HFFc6 (cell line): Measurements from ENCODE around the gene TSC1. TPM values are rescaled to one million over a fixed set of nuclear protein-coding genes. Genes with fewer than 3 reads are reported as not detected.

Experiments
- DNase-seq: peaks from one replicate; pipeline ENCODE4 v3.0.0-alpha.2; 2018
- H3K27ac Mint-ChIP-seq: 2 replicates; pipeline ENCODE4 v1.8.0; 2020; ENCODE audit warnings: mild to moderate bottlenecking, mixed read lengths
- H3K27me3 Mint-ChIP-seq: 2 replicates; pipeline ENCODE4 v1.8.0; 2021; ENCODE audit warnings: mild to moderate bottlenecking, moderate library complexity, mixed read lengths; ENCODE audit not compliant: insufficient read depth
- H3K36me3 Mint-ChIP-seq: 2 replicates; pipeline ENCODE4 v1.8.0; 2021; ENCODE audit warnings: low read depth, mixed read lengths
- H3K4me1 Mint-ChIP-seq: 2 replicates; pipeline ENCODE4 v1.8.0; 2020; ENCODE audit warnings: low read depth, mixed read lengths
- H3K4me3 Mint-ChIP-seq: 2 replicates; pipeline ENCODE4 v1.8.0; 2020; ENCODE audit warnings: mild to moderate bottlenecking, moderate library complexity, mixed read lengths
- H3K9me3 Mint-ChIP-seq: 2 replicates; pipeline ENCODE4 v1.8.0; 2020; ENCODE audit warnings: mild to moderate bottlenecking, mixed read lengths
- total RNA-seq, 6 experiments: library from RNA; stranded (reverse); fragmentation: NEBNext Ultra II Directional; extraction: Animal tissue kit (Norgen Biotek cat#: 25700); gene quantifications; 2 replicates in 1 of 6; 3 replicates in 5 of 6; pipeline ENCODE4 v1.2.3, GENCODE V29; 2021
- TF ChIP-seq, protein P1 (sequence below): fragments of 200-600 bp; sonication (generic); IDR thresholded peaks from 2 replicates; pipeline ENCODE4 v1.5.0; 2021; ENCODE audit warnings: antibody characterized with exemption, mild to moderate bottlenecking

TSC1 gene
- total RNA-seq, 6 experiments from 2014 or later: 36.0 to 39.7 (median 37.1) TPM

DNA sequence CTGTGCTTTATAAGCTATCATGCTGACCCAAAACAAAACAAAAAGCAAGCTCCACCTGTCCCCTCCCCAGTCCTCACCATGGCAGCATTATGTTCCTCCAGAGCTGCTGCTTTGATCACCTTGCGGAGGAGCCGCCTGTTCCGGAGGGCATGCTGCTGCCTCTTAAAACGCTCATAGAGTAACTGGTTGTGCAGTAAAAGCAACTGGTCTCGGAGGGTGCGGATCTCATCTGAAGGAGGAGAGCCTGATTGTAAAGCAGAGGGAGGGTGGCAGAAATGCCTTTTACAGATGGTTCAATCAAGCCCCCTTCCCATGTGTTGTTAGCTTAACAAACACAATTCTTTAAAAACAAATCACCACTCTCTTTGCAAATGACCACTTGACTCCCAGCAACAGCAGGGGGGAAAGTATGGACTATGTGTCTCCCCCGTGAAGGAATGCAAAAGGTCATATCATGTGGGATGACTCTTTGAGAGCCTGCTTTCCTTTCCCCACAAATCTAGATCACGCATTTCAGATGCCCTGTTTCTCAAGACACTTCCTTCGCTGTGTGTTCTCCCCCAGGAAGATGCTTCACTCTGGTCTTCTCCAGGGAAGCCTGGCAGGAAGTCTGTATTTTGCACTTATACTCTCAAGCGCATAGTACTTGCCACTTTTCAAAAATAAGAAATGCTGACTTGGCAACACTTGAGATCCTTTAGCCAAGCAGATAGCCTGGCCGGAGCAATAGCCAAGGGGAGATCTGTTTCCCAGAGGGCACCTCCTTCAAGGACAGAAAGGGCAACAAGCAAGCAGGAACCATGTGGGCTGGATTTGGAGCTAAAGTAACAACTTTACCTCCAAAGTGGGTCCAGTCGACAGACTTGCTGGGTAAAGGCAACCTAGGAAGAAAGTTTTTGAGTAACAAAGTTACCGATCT is 40.6 kb downstream of the TSC1 start:
- H3K36me3 Mint-ChIP-seq: peaks cover 5% of the 10 kb centered on the region

GRCh38 chr9:132901858-132902831 is 42.3 kb downstream of the TSC1 start:
- Mint-ChIP-seq H3K4me1 (peaks cover 6% of the 10 kb centered on the region; the same call in 1 of the 2 replicates), H3K27me3 (no peaks in the 10 kb centered on the region), H3K9me3 (no peaks in the 10 kb centered on the region), H3K36me3 (peaks cover 14% of the 10 kb centered on the region), H3K4me3 (no peak overlapping the region), H3K27ac (peak overlapping the region; percentile 15; the same call in 1 of the 2 replicates)
- TF ChIP-seq, protein P1, sequence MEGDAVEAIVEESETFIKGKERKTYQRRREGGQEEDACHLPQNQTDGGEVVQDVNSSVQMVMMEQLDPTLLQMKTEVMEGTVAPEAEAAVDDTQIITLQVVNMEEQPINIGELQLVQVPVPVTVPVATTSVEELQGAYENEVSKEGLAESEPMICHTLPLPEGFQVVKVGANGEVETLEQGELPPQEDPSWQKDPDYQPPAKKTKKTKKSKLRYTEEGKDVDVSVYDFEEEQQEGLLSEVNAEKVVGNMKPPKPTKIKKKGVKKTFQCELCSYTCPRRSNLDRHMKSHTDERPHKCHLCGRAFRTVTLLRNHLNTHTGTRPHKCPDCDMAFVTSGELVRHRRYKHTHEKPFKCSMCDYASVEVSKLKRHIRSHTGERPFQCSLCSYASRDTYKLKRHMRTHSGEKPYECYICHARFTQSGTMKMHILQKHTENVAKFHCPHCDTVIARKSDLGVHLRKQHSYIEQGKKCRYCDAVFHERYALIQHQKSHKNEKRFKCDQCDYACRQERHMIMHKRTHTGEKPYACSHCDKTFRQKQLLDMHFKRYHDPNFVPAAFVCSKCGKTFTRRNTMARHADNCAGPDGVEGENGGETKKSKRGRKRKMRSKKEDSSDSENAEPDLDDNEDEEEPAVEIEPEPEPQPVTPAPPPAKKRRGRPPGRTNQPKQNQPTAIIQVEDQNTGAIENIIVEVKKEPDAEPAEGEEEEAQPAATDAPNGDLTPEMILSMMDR: peak; percentile 99
- DNase-seq: peak; percentile 89

More for the DNA sequence above, 40.6 kb downstream of the TSC1 start:
- Mint-ChIP-seq H3K27me3 (no peaks in the 10 kb centered on the region), H3K27ac (no peak overlapping the region), H3K4me3 (no peak overlapping the region), H3K4me1 (peaks cover 6% of the 10 kb centered on the region; the same call in 1 of the 2 replicates), H3K9me3 (no peaks in the 10 kb centered on the region)
- DNase-seq: no peak
- TF ChIP-seq, protein P1: no peak

GRCh38 chr9:132898051-132898450 is 46.4 kb downstream of the TSC1 start:
- Mint-ChIP-seq H3K4me1 (peaks cover 6% of the 10 kb centered on the region; the same call in 1 of the 2 replicates), H3K36me3 (peaks cover 23% of the 10 kb centered on the region), H3K27me3 (no peaks in the 10 kb centered on the region; the same call in 1 of the 2 replicates), H3K4me3 (no peak overlapping the region), H3K27ac (no peak overlapping the region), H3K9me3 (no peaks in the 10 kb centered on the region)
- no peak for DNase-seq
- TF ChIP-seq, protein P1: no peak

GRCh38 chr9:132896906-132897305 is 47.5 kb downstream of the TSC1 start:
- TF ChIP-seq, protein P1: no peak
- Mint-ChIP-seq H3K4me1 (no peaks in the 10 kb centered on the region; the same call in 1 of the 2 replicates), H3K27ac (no peak overlapping the region), H3K9me3 (no peaks in the 10 kb centered on the region), H3K4me3 (no peak overlapping the region), H3K36me3 (peaks cover 23% of the 10 kb centered on the region), H3K27me3 (no peaks in the 10 kb centered on the region; the same call in 1 of the 2 replicates)
- no peak for DNase-seq

DNA sequence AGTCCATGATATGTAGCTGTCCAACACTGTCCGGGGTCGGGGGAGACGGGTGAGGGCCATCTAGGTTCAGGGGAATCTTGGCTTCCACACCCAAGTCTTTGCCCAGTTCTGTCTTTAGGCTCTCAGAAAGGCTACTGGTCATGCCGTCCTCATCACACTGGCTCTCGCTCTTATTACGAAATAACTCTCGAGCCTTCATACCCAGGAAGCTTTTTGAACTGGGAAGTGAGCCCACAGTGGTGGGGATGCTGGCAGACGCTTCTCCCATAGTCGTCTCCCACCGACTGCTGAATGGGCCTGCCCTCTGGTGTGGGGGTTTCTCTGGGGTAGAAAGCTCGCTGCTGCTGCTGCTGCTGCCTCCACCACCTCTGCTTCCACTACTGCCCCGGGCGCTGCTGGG is 48.2 kb downstream of the TSC1 start:
- TF ChIP-seq, protein P1: no peak
- H3K4me3 Mint-ChIP-seq: no peak overlapping the region
- H3K27ac Mint-ChIP-seq: no peak overlapping the region
- H3K9me3 Mint-ChIP-seq: no peaks in the 10 kb centered on the region
- H3K27me3 Mint-ChIP-seq: no peaks in the 10 kb centered on the region; the same call in 1 of the 2 replicates
- H3K4me1 Mint-ChIP-seq: no peaks in the 10 kb centered on the region
- H3K36me3 Mint-ChIP-seq: peaks cover 23% of the 10 kb centered on the region
- DNase-seq: no peak
